GM23338 (cell line): ENCODE results near the gene SLC4A5. TPM values are rescaled to one million over a fixed set of nuclear protein-coding genes. Genes with fewer than 3 reads are reported as not detected.
A peak's percentile ranks its signal among the peaks of the same experiment; 100 is the strongest.

Source experiments
- ATAC-seq: fragments of 200-7000 bp; cut with Tn5 transposase; 3 replicates; pipeline ENCODE4 v1.9.1; 2020
- DNase-seq: peaks from one replicate; pipeline ENCODE4 v3.0.0-alpha.2; 2015; ENCODE audit warnings: low spot score
- H2AFZ ChIP-seq: fragments of 200-600 bp; sonication (generic); 2 replicates; pipeline ENCODE4 v1.8.0; 2016; ENCODE audit warnings: antibody characterized with exemption, mild to moderate bottlenecking, moderate library complexity
- H3F3A ChIP-seq: fragments of 200-600 bp; sonication (generic); replicated peaks from 2 replicates; pipeline ENCODE4 v1.8.0; 2017; ENCODE audit warnings: antibody characterized with exemption, mixed run types, low read depth
- H3K27ac ChIP-seq: fragments of 200-600 bp; sonication (generic); 2 replicates; pipeline ENCODE4 v1.6.1; 2016; ENCODE audit warnings: low read depth
- H3K27me3 ChIP-seq: fragments of 200-600 bp; sonication (generic); 2 replicates; pipeline ENCODE4 v1.8.0; 2016; ENCODE audit warnings: mild to moderate bottlenecking, mixed run types, moderate library complexity; ENCODE audit not compliant: insufficient read depth
- H3K36me3 ChIP-seq: fragments of 200-600 bp; sonication (generic); 2 replicates; pipeline ENCODE4 v1.8.0; 2016; ENCODE audit warnings: mild to moderate bottlenecking; ENCODE audit not compliant: insufficient read depth
- H3K4me1 ChIP-seq: fragments of 200-600 bp; sonication (generic); 2 replicates; pipeline ENCODE4 v1.8.0; 2016; ENCODE audit warnings: mild to moderate bottlenecking, moderate library complexity; ENCODE audit not compliant: insufficient read depth
- H3K4me2 ChIP-seq: fragments of 200-600 bp; sonication (generic); 2 replicates; pipeline ENCODE4 v1.7.1; 2017; ENCODE audit warnings: mixed run types
- H3K4me3 ChIP-seq: fragments of 200-600 bp; sonication (generic); 2 replicates; pipeline ENCODE4 v1.6.1; 2016; ENCODE audit warnings: mixed run types
- H3K79me2 ChIP-seq: fragments of 200-600 bp; sonication (generic); replicated peaks from 2 replicates; pipeline ENCODE4 v1.8.0; 2017; ENCODE audit warnings: mild to moderate bottlenecking; ENCODE audit not compliant: insufficient read depth
- H3K9me2 ChIP-seq: fragments of 200-600 bp; sonication (generic); 2 replicates; pipeline ENCODE4 v1.8.0; 2017; ENCODE audit not compliant: insufficient read depth
- H4K20me1 ChIP-seq: fragments of 200-600 bp; sonication (generic); replicated peaks from 2 replicates; pipeline ENCODE4 v1.8.0; 2017; ENCODE audit warnings: mild to moderate bottlenecking; ENCODE audit not compliant: insufficient read depth
- H3K27ac Mint-ChIP-seq: 2 replicates; pipeline ENCODE4 v1.8.0; 2020; ENCODE audit warnings: inconsistent platforms, mild to moderate bottlenecking, moderate library complexity, mixed read lengths
- H3K27me3 Mint-ChIP-seq: 3 replicates; pipeline ENCODE4 v1.8.0; 2022; ENCODE audit warnings: low read depth, mild to moderate bottlenecking, moderate library complexity, mixed read lengths, inconsistent platforms; ENCODE audit not compliant: insufficient read depth, poor library complexity
- H3K36me3 Mint-ChIP-seq: 3 replicates; pipeline ENCODE4 v1.8.0; 2021; ENCODE audit warnings: low read depth, mild to moderate bottlenecking, inconsistent platforms, moderate library complexity, mixed read lengths
- H3K4me1 Mint-ChIP-seq: 3 replicates; pipeline ENCODE4 v1.8.0; 2020; ENCODE audit warnings: mild to moderate bottlenecking, inconsistent platforms, mixed read lengths
- H3K4me3 Mint-ChIP-seq: 3 replicates; pipeline ENCODE4 v1.8.0; 2021; ENCODE audit warnings: moderate library complexity, mild to moderate bottlenecking, inconsistent platforms, mixed read lengths
- H3K9me3 Mint-ChIP-seq: 3 replicates; pipeline ENCODE4 v1.8.0; 2020; ENCODE audit warnings: moderate library complexity, mild to moderate bottlenecking, inconsistent platforms, mixed read lengths
- CREB1 ChIP-seq: fragments of 250-450 bp; sonication (Bioruptor Pico); IDR thresholded peaks from 2 replicates; pipeline ENCODE4 v1.5.0; 2020; ENCODE audit warnings: low read depth, mild to moderate bottlenecking, moderate library complexity
- ETS1 ChIP-seq: IDR thresholded peaks from 2 replicates; pipeline ENCODE4 v1.6.1; 2016; ENCODE audit warnings: antibody characterized with exemption
- EZH2 ChIP-seq: fragments of 200-600 bp; sonication (generic); IDR thresholded peaks from one replicate; pipeline ENCODE4 v1.8.0; 2017; ENCODE audit warnings: antibody characterized with exemption, mild to moderate bottlenecking, low read depth; ENCODE audit not compliant: unreplicated experiment
- EZH2phosphoT487 ChIP-seq: fragments of 200-600 bp; sonication (generic); IDR thresholded peaks from one replicate; pipeline ENCODE4 v1.8.1; 2018; ENCODE audit warnings: antibody characterized with exemption; ENCODE audit not compliant: unreplicated experiment
- JUNB ChIP-seq: IDR thresholded peaks from one replicate; pipeline ENCODE4 v1.6.1; 2016; ENCODE audit warnings: antibody characterized with exemption; ENCODE audit not compliant: unreplicated experiment
- NANOG ChIP-seq: IDR thresholded peaks from 2 replicates; pipeline ENCODE4 v1.6.1; 2016; ENCODE audit warnings: antibody characterized with exemption, borderline replicate concordance
- POLR2AphosphoS5 ChIP-seq: IDR thresholded peaks from 2 replicates; pipeline ENCODE4 v1.6.1; 2016; ENCODE audit warnings: antibody characterized with exemption, low read depth
- STAT1 ChIP-seq: IDR thresholded peaks from one replicate; pipeline ENCODE4 v1.6.1; 2016; ENCODE audit warnings: antibody characterized with exemption; ENCODE audit not compliant: unreplicated experiment
- ZNF114 ChIP-seq: fragments of 250-450 bp; sonication (Bioruptor Pico); IDR thresholded peaks from 2 replicates; pipeline ENCODE4 v1.5.0; 2020; ENCODE audit warnings: mild to moderate bottlenecking, moderate library complexity
- ZNF331 ChIP-seq: fragments of 250-450 bp; sonication (Bioruptor Pico); IDR thresholded peaks from 2 replicates; pipeline ENCODE4 v1.5.0; 2020; ENCODE audit warnings: low read depth, mild to moderate bottlenecking, moderate library complexity
- ZNF462 ChIP-seq: fragments of 250-450 bp; sonication (Bioruptor Pico); IDR thresholded peaks from 2 replicates; pipeline ENCODE4 v1.5.0; 2020; ENCODE audit warnings: mild to moderate bottlenecking, moderate library complexity
- polyA plus RNA-seq: library from polyadenylated mRNA; unstranded; fragments of >200 nt; fragmentation: Nextera tagmentation; extraction: Ambion mirVana; gene quantifications from 2 replicates; pipeline ENCODE4 v1.2.1, GENCODE V29; 2016
- total RNA-seq: library from RNA; depleted of rRNA; stranded (reverse); fragments of >200 nt; shearing (Covaris generic); gene quantifications from 2 replicates; pipeline ENCODE4 v1.2.3, GENCODE V29; 2014
- TF ChIP-seq, protein P1 (sequence below): IDR thresholded peaks from one replicate; pipeline ENCODE4 v1.6.1; 2018; ENCODE audit warnings: antibody characterized with exemption; ENCODE audit not compliant: unreplicated experiment
- TF ChIP-seq, protein P2 (sequence below), 2 experiments: fragments of 200-600 bp in 1 of 2; sonication (generic) in 1 of 2; conservative IDR thresholded peaks; 2 replicates each; pipeline versions ENCODE4 v1.5.1 to v1.6.1; 2016 to 2017; ENCODE audit warnings: antibody characterized with exemption in 2 of 2, low read depth in 2 of 2, mild to moderate bottlenecking in 2 of 2, moderate library complexity in 1 of 2

Gene SLC4A5
- total and polyA plus RNA-seq, 2 experiments from 2014 or later: 0.24 to 0.70 TPM

- DNase-seq: no peak
- Mint-ChIP-seq H3K27ac (peak overlapping the region; percentile 28; the same call in 1 of the 2 replicates), H3K36me3 (no peaks in the 10 kb centered on the region; the same call in 2 of the 3 replicates), H3K27me3 (peaks cover 6% of the 10 kb centered on the region), H3K4me3 (no peak overlapping the region), H3K9me3 (no peaks in the 10 kb centered on the region), H3K4me1 (peaks cover 22% of the 10 kb centered on the region)
- Histone ChIP-seq H2AFZ (no peak overlapping the region), H3K79me2 (no peaks in the 10 kb centered on the region), H3F3A (no peaks in the 10 kb centered on the region), H3K4me3 (no peak overlapping the region), H3K27ac (no peak overlapping the region), H3K9me2 (no peaks in the 10 kb centered on the region), H3K4me1 (no peaks in the 10 kb centered on the region; the same call in 1 of the 2 replicates), H3K4me2 (no peak overlapping the region), H4K20me1 (no peaks in the 10 kb centered on the region), H3K36me3 (no peaks in the 10 kb centered on the region), H3K27me3 (no peaks in the 10 kb centered on the region)
- TF ChIP-seq ZNF331 (CRISPR knock-in tag) (no peak), POLR2AphosphoS5 (no peak), JUNB (no peak), NANOG (no peak), ZNF114 (CRISPR knock-in tag) (no peak), EZH2 (no peak), EZH2phosphoT487 (no peak), CREB1 (CRISPR knock-in tag) (no peak), ZNF462 (no peak), STAT1 (no peak), ETS1 (no peak)
- TF ChIP-seq, protein P1, sequence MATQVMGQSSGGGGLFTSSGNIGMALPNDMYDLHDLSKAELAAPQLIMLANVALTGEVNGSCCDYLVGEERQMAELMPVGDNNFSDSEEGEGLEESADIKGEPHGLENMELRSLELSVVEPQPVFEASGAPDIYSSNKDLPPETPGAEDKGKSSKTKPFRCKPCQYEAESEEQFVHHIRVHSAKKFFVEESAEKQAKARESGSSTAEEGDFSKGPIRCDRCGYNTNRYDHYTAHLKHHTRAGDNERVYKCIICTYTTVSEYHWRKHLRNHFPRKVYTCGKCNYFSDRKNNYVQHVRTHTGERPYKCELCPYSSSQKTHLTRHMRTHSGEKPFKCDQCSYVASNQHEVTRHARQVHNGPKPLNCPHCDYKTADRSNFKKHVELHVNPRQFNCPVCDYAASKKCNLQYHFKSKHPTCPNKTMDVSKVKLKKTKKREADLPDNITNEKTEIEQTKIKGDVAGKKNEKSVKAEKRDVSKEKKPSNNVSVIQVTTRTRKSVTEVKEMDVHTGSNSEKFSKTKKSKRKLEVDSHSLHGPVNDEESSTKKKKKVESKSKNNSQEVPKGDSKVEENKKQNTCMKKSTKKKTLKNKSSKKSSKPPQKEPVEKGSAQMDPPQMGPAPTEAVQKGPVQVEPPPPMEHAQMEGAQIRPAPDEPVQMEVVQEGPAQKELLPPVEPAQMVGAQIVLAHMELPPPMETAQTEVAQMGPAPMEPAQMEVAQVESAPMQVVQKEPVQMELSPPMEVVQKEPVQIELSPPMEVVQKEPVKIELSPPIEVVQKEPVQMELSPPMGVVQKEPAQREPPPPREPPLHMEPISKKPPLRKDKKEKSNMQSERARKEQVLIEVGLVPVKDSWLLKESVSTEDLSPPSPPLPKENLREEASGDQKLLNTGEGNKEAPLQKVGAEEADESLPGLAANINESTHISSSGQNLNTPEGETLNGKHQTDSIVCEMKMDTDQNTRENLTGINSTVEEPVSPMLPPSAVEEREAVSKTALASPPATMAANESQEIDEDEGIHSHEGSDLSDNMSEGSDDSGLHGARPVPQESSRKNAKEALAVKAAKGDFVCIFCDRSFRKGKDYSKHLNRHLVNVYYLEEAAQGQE: no peak
- TF ChIP-seq, protein P2, sequence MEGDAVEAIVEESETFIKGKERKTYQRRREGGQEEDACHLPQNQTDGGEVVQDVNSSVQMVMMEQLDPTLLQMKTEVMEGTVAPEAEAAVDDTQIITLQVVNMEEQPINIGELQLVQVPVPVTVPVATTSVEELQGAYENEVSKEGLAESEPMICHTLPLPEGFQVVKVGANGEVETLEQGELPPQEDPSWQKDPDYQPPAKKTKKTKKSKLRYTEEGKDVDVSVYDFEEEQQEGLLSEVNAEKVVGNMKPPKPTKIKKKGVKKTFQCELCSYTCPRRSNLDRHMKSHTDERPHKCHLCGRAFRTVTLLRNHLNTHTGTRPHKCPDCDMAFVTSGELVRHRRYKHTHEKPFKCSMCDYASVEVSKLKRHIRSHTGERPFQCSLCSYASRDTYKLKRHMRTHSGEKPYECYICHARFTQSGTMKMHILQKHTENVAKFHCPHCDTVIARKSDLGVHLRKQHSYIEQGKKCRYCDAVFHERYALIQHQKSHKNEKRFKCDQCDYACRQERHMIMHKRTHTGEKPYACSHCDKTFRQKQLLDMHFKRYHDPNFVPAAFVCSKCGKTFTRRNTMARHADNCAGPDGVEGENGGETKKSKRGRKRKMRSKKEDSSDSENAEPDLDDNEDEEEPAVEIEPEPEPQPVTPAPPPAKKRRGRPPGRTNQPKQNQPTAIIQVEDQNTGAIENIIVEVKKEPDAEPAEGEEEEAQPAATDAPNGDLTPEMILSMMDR (conservative IDR thresholded peaks at IDR 0.05; ENCODE audit: low read depth in 2 of 2): no peak
- no peak for ATAC-seq
Measured at GRCh38 chr2:74260495-74260894, 82.7 kb downstream of the SLC4A5 start.
